ENCODE data around the gene D2HGDH.

- TF ChIP-seq POLR2A (IDR thresholded peaks at IDR 0.05) (no peak), CTCF (IDR thresholded peaks at IDR 0.05 in 8 of 11, conservative IDR thresholded peaks at IDR 0.05 in 3 of 11) (no peak), POLR2AphosphoS5 (IDR thresholded peaks at IDR 0.05) (no peak)
These were observed 63.7 kb downstream of the D2HGDH start for GRCh38 chr2:241798081-241798630.

All from spleen (tissue), 7 donors.